ENCODE data around the gene AJM1. TPM values are rescaled to one million over a fixed set of nuclear protein-coding genes. Genes with fewer than 3 reads are reported as not detected.
A peak's percentile ranks its signal among the peaks of the same experiment; 100 is the strongest.

AJM1 gene
- total RNA-seq, 1 donor from 2014 or later, result 2.2 TPM

- TF ChIP-seq CTCF (conservative IDR thresholded peaks at IDR 0.05; ENCODE audit: low read depth, low read length), result no peak
- H3K4me3 ChIP-seq (ENCODE audit: low read depth, low read length), result peak within 1 kb of the TSS; percentile 93
- peak; percentile 77 for DNase-seq (ENCODE audit: low read depth)
These were observed 43.8 kb downstream of the AJM1 start, which contains the start of gene TRAF2 for GRCh38 chr9:136885950-136886578. Gene TRAF2 (plus strand): TSS chr9:136886516. CDS start chr9:136898741, 12,225 bp downstream.

DNA sequence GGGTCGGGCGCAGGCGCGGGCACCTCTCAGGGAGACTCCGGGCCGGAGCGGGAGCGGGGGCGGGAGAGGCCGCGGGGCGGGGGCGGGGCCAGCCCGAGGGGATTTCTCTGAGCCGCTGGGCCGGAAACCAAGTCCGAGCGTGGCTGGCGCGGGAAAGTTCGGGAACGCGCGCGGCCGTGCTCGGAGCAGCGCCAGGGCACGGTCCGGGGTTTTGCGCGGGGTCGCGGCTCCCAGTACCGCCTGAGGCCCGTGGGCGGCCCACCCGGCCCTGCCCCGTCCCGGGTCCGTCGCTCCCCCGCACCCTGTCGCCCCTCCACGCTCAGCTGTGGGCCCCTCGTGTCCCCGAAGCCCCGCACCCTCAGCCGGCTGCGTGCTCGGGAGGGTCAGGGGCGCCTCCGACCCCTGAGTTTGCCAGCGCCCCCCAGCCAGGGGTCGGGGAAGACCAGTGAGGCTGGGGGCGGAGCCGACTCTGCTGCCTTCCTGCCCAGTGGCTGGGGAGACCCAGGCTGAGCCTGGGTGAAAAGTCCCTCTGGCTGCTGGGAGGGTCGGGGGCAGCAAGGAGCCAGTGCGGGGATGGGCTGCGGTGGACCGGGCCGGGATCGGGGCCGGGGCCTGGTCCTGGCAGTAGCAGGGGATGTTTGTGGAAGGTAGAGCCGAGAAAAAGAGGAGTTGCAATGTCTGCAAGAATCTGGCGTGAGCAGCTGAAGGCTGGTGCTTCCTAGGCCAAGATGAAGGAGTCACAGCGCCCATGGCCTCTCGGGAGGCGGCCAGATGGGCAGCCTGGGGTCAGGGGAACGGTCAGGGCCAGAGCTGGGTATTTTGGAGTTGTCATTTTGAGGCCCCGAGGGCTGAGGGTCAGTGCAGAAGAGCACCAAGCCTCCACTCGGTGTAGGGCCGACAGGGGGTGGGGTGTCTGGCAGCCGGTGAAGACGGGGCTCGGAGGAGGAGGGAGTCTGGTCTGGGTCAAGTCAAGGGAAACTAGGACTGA is 44.6 kb downstream of the AJM1 start:
- no peak for DNase-seq (ENCODE audit: low read depth)
- peak overlapping the region; percentile 93 for H3K4me3 ChIP-seq (ENCODE audit: low read depth, low read length)
- TF ChIP-seq CTCF (conservative IDR thresholded peaks at IDR 0.05; ENCODE audit: low read depth, low read length), result no peak

DNA sequence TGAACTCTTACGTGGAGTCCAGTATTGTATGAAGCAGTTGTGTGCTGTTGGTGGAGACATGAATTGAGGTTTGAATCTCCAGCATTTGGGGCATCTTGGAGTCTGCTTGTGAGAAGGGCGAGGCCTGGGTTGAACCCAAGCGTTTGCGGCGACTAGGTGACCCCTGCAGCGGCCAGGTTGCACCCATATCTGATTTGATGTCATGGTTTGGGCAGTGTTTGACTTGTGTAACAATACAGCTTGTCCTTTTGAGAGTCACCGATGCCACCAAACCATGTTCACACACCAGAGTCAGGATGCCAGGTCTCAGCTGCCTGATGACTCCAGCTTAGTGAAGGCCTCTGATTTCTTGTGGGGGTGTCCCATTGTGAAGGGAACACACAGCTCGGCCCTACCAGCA is 46.2 kb downstream of the AJM1 start:
- no peak overlapping the region for H3K4me3 ChIP-seq (ENCODE audit: low read depth, low read length)
- no peak for TF ChIP-seq CTCF (conservative IDR thresholded peaks at IDR 0.05; ENCODE audit: low read depth, low read length)
- DNase-seq (ENCODE audit: low read depth), result no peak

GRCh38 chr9:136889858-136890257 is 47.6 kb downstream of the AJM1 start:
- no peak for DNase-seq (ENCODE audit: low read depth)
- no peak overlapping the region for H3K4me3 ChIP-seq (ENCODE audit: low read depth, low read length)
- TF ChIP-seq CTCF (conservative IDR thresholded peaks at IDR 0.05; ENCODE audit: low read depth, low read length), result no peak

GRCh38 chr9:136890661-136891060 is 48.4 kb downstream of the AJM1 start:
- no peak for TF ChIP-seq CTCF (conservative IDR thresholded peaks at IDR 0.05; ENCODE audit: low read depth, low read length)
- H3K4me3 ChIP-seq (ENCODE audit: low read depth, low read length), result no peak overlapping the region
- no peak for DNase-seq (ENCODE audit: low read depth)

Other genes with a start within 250 kb of the AJM1 start
- gene EGFL7, start 179.6 kb upstream of the AJM1 start, total RNA-seq, result 15.6 and 35.0 TPM in 2 replicates
- 40.5 and 71.3 TPM in 2 replicates for gene AGPAT2, start 155.0 kb upstream of the AJM1 start, total RNA-seq
- 11.4 and 20.3 TPM in 2 replicates for gene DIPK1B, start 129.9 kb upstream of the AJM1 start, total RNA-seq
- gene LCN10, start 99.5 kb upstream of the AJM1 start, total RNA-seq, result not detected in 2 replicates
- gene LCN6, start 94.0 kb upstream of the AJM1 start, total RNA-seq, result not detected in 2 replicates
- not detected in 2 replicates for gene LCN8, start 84.2 kb upstream of the AJM1 start, total RNA-seq
- not detected in 2 replicates for gene LCN15, start 78.0 kb upstream of the AJM1 start, total RNA-seq
- 90.4 and 108 TPM in 2 replicates for gene TMEM141, start 51.1 kb upstream of the AJM1 start, total RNA-seq
- gene CCDC183, start 46.1 kb upstream of the AJM1 start, total RNA-seq, result 0.06 TPM in 1 of 2 replicates, not detected in the other
- 114 and 160 TPM in 2 replicates for gene RABL6, start 34.5 kb upstream of the AJM1 start, total RNA-seq
- 101 and 114 TPM in 2 replicates for gene PHPT1, start 6.9 kb downstream of the AJM1 start, total RNA-seq
- 1.2 and 4.8 TPM in 2 replicates for gene MAMDC4, start 9.9 kb downstream of the AJM1 start, total RNA-seq
- 403 and 419 TPM in 2 replicates for gene EDF1, start 23.8 kb downstream of the AJM1 start, total RNA-seq
- 21.0 and 26.1 TPM in 2 replicates for gene TRAF2, start 44.0 kb downstream of the AJM1 start, total RNA-seq
- 124 and 149 TPM in 2 replicates for gene FBXW5, start 102.3 kb downstream of the AJM1 start, total RNA-seq
- not detected in 2 replicates for gene C8G, start 102.8 kb downstream of the AJM1 start, total RNA-seq
- 1.2 TPM in 1 of 2 replicates, not detected in the other for gene LCN12, start 109.8 kb downstream of the AJM1 start, total RNA-seq
- not detected in 2 replicates for gene PTGDS, start 135.0 kb downstream of the AJM1 start, total RNA-seq
- gene LCNL1, start 140.5 kb downstream of the AJM1 start, total RNA-seq, result not detected in 2 replicates
- gene PAXX, start 149.9 kb downstream of the AJM1 start, total RNA-seq, result 70.1 and 81.7 TPM in 2 replicates
- gene CLIC3, start 154.1 kb downstream of the AJM1 start, total RNA-seq, result 2.2 and 2.4 TPM in 2 replicates
- 3.0 and 7.6 TPM in 2 replicates for gene ABCA2, start 185.8 kb downstream of the AJM1 start, total RNA-seq
- gene FUT7, start 189.6 kb downstream of the AJM1 start, total RNA-seq, result not detected in 2 replicates
- gene NPDC1, start 203.7 kb downstream of the AJM1 start, total RNA-seq, result 19.7 and 47.7 TPM in 2 replicates
- 0.87 TPM in 1 of 2 replicates, not detected in the other for gene ENTPD2, start 211.6 kb downstream of the AJM1 start, total RNA-seq
- 25.6 and 51.3 TPM in 2 replicates for gene SAPCD2, start 228.1 kb downstream of the AJM1 start, total RNA-seq
- gene UAP1L1, start 235.0 kb downstream of the AJM1 start, total RNA-seq, result 2.1 and 2.2 TPM in 2 replicates
- 46.0 and 74.3 TPM in 2 replicates for gene MAN1B1, start 244.5 kb downstream of the AJM1 start, total RNA-seq